ENCODE results near the gene SPOP.

DNA sequence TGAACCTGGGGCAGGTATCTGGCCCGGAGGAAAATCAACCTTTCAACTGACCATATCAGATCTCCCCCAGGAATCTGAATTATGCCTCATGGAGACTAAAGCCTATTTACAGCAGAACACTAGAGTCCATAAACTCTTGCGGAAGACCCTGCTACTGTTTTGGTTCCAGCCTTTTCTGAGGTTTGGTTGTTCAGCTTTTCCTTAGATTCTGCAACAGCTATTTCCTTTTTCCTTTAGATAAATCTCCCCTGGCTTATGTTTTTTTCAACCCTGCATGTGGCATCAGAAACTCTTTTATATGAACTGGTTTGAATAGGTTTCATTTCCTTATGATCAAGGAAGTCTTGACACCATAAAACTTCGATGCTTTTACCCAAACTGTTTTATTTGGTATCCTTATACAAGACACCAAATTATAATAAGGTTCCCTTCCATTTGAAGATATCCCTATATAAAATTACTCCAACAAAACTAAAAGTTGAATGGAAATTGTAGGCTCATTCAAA, 13.1 kb downstream of the SPOP start:
- TF ChIP-seq, protein P1, sequence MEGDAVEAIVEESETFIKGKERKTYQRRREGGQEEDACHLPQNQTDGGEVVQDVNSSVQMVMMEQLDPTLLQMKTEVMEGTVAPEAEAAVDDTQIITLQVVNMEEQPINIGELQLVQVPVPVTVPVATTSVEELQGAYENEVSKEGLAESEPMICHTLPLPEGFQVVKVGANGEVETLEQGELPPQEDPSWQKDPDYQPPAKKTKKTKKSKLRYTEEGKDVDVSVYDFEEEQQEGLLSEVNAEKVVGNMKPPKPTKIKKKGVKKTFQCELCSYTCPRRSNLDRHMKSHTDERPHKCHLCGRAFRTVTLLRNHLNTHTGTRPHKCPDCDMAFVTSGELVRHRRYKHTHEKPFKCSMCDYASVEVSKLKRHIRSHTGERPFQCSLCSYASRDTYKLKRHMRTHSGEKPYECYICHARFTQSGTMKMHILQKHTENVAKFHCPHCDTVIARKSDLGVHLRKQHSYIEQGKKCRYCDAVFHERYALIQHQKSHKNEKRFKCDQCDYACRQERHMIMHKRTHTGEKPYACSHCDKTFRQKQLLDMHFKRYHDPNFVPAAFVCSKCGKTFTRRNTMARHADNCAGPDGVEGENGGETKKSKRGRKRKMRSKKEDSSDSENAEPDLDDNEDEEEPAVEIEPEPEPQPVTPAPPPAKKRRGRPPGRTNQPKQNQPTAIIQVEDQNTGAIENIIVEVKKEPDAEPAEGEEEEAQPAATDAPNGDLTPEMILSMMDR (IDR thresholded peaks at IDR 0.05; ENCODE audit: insufficient read depth, low read length, poor library complexity, severe bottlenecking), result no peak
- TF ChIP-seq EZH2phosphoT487 (conservative IDR thresholded peaks at IDR 0.05; ENCODE audit: low read length), result no peak

All from SU-DHL-6 (cell line).